Liver (tissue), 9 donors: ENCODE measurements around the gene CARD11. TPM values are rescaled to one million over a fixed set of nuclear protein-coding genes. Genes with fewer than 3 reads are reported as not detected.

Source experiments
- DNase-seq: peaks from one replicate; pipeline ENCODE4 v3.0.0-alpha.2; 2017; ENCODE audit warnings: low spot score
- H3K27ac ChIP-seq, 2 donors: one replicate each; pipeline ENCODE4 v1.7.0; 2013; ENCODE audit warnings: inconsistent platforms in 2 of 2, low read length in 2 of 2, control low read depth in 1 of 2, low read depth in 1 of 2, mild to moderate bottlenecking in 1 of 2
- H3K27me3 ChIP-seq, 4 donors: one replicate each; pipeline versions ENCODE4 v1.6.1 to v1.7.0; 2013; ENCODE audit warnings: low read length in 3 of 4, inconsistent platforms in 1 of 4, mild to moderate bottlenecking in 1 of 4, moderate library complexity in 1 of 4; ENCODE audit not compliant: control insufficient read depth in 4 of 4, insufficient read depth in 4 of 4
- H3K36me3 ChIP-seq, 4 donors: one replicate each; pipeline versions ENCODE4 v1.6.1 to v1.7.0; 2013; ENCODE audit warnings: low read length in 3 of 4, mild to moderate bottlenecking in 3 of 4, low read depth in 1 of 4, moderate library complexity in 1 of 4; ENCODE audit not compliant: control insufficient read depth in 4 of 4, insufficient read depth in 3 of 4
- H3K4me1 ChIP-seq, 4 donors: one replicate each; pipeline versions ENCODE4 v1.6.1 to v1.7.0; 2013; ENCODE audit warnings: low read length in 3 of 4, mild to moderate bottlenecking in 3 of 4, moderate library complexity in 1 of 4; ENCODE audit not compliant: control insufficient read depth in 4 of 4, insufficient read depth in 4 of 4
- H3K4me3 ChIP-seq, 3 donors: one replicate each; pipeline versions ENCODE4 v1.6.1 to v1.7.0; 2013; ENCODE audit warnings: low read length in 3 of 3, control low read depth in 1 of 3, low read depth in 1 of 3, mild to moderate bottlenecking in 1 of 3
- H3K9ac ChIP-seq, 2 donors: one replicate each; pipeline ENCODE4 v1.7.0; 2013; ENCODE audit warnings: low read length in 2 of 2, mild to moderate bottlenecking in 2 of 2, moderate library complexity in 2 of 2, control low read depth in 1 of 2, low read depth in 1 of 2
- H3K9me3 ChIP-seq, 4 donors: one replicate each; pipeline versions ENCODE4 v1.6.1 to v1.7.0; 2013; ENCODE audit warnings: low read length in 3 of 4; ENCODE audit not compliant: control insufficient read depth in 4 of 4
- ATF3 ChIP-seq: IDR thresholded peaks from 2 replicates; pipeline ENCODE4 v1.6.1; 2016; ENCODE audit warnings: antibody characterized with exemption
- CTCF ChIP-seq: fragments of 150-350 bp; IDR thresholded peaks from 2 replicates; pipeline ENCODE4 v1.5.1; 2017; ENCODE audit warnings: improper control_type of control experiment, low read depth, low read length; ENCODE audit not compliant: missing input control
- FOXA1 ChIP-seq: IDR thresholded peaks from 2 replicates; pipeline ENCODE4 v1.6.1; 2016; ENCODE audit warnings: antibody characterized with exemption
- FOXA2 ChIP-seq: IDR thresholded peaks from 2 replicates; pipeline ENCODE4 v1.6.1; 2016; ENCODE audit warnings: antibody characterized with exemption
- GABPA ChIP-seq, 2 donors: IDR thresholded peaks in 1 of 2; conservative IDR thresholded peaks in 1 of 2; 2 replicates each; pipeline ENCODE4 v1.6.1; 2016; ENCODE audit warnings: antibody characterized with exemption in 2 of 2, mild to moderate bottlenecking in 1 of 2, moderate library complexity in 1 of 2
- HNF4A ChIP-seq, 2 donors: conservative IDR thresholded peaks; 2 replicates each; pipeline ENCODE4 v1.6.1; 2016; ENCODE audit warnings: antibody characterized with exemption in 2 of 2, mild to moderate bottlenecking in 2 of 2
- HNF4G ChIP-seq: IDR thresholded peaks from 2 replicates; pipeline ENCODE4 v1.6.1; 2016; ENCODE audit warnings: antibody characterized with exemption
- JUND ChIP-seq, 2 donors: IDR thresholded peaks; 2 replicates each; pipeline ENCODE4 v1.6.1; 2016; ENCODE audit warnings: antibody characterized with exemption in 2 of 2
- MAX ChIP-seq: IDR thresholded peaks from 2 replicates; pipeline ENCODE4 v1.6.1; 2016; ENCODE audit warnings: antibody characterized with exemption
- NR2F2 ChIP-seq: IDR thresholded peaks from 2 replicates; pipeline ENCODE4 v1.6.1; 2016; ENCODE audit warnings: antibody characterized with exemption
- RAD21 ChIP-seq, 2 donors: IDR thresholded peaks; 2 replicates each; pipeline ENCODE4 v1.6.1; 2016; ENCODE audit warnings: antibody characterized with exemption in 2 of 2, mild to moderate bottlenecking in 2 of 2
- RXRA ChIP-seq, 2 donors: IDR thresholded peaks; 2 replicates each; pipeline ENCODE4 v1.6.1; 2017 to 2018; ENCODE audit warnings: antibody characterized with exemption in 2 of 2, mild to moderate bottlenecking in 1 of 2
- SP1 ChIP-seq: IDR thresholded peaks from 2 replicates; pipeline ENCODE4 v1.6.1; 2018; ENCODE audit warnings: antibody characterized with exemption, mild to moderate bottlenecking
- TAF1 ChIP-seq: conservative IDR thresholded peaks from 2 replicates; pipeline ENCODE4 v1.6.1; 2016; ENCODE audit warnings: antibody characterized with exemption, mild to moderate bottlenecking
- YY1 ChIP-seq: IDR thresholded peaks from 2 replicates; pipeline ENCODE4 v1.6.1; 2016; ENCODE audit warnings: antibody characterized with exemption, mild to moderate bottlenecking
- WGBS: extraction: QIAGEN DNeasy Blood & Tissue Kit; methylation state at CpG from one replicate; pipeline ENCODE4 v1.1.7; 2013; 5-methylcytosine and 5-hydroxymethylcytosine counted together
- polyA plus RNA-seq, 2 donors: library from polyadenylated mRNA; stranded (reverse) in 1 of 2; unstranded in 1 of 2; fragments of 200-250 nt in 1 of 2; fragments of >200 nt in 1 of 2; fragmentation: Nextera tagmentation in 1 of 2; extraction: Ambion mirVana in 1 of 2; gene quantifications; one replicate each; pipeline versions ENCODE4 v1.2.1 to v1.2.3, GENCODE V29; 2013 to 2015
- total RNA-seq, 2 donors: library from RNA; depleted of rRNA; stranded (reverse); fragments of >200 nt; gene quantifications; one replicate each; pipeline ENCODE4 v1.2.3, GENCODE V29; 2014
- TF ChIP-seq, protein P1 (sequence below): IDR thresholded peaks from 2 replicates; pipeline ENCODE4 v1.6.1; 2016; ENCODE audit warnings: antibody characterized with exemption
- TF ChIP-seq, protein P2 (sequence below): IDR thresholded peaks from 2 replicates; pipeline ENCODE4 v1.6.1; 2016; ENCODE audit warnings: antibody characterized with exemption, mild to moderate bottlenecking
- donor health status: healthy.
- donor health status: healthy.
- donor health status: healthy.
- donor health status: healthy.
- donor health status: healthy.

CARD11 gene
- total and polyA plus RNA-seq, 4 donors: 0.42 to 1.3 (median 0.83) TPM

- H3K36me3 ChIP-seq: no peaks in the 10 kb centered on the region
- no peak overlapping the region for H3K27ac ChIP-seq
- no peaks in the 10 kb centered on the region for H3K27me3 ChIP-seq
- TF ChIP-seq, protein P1, sequence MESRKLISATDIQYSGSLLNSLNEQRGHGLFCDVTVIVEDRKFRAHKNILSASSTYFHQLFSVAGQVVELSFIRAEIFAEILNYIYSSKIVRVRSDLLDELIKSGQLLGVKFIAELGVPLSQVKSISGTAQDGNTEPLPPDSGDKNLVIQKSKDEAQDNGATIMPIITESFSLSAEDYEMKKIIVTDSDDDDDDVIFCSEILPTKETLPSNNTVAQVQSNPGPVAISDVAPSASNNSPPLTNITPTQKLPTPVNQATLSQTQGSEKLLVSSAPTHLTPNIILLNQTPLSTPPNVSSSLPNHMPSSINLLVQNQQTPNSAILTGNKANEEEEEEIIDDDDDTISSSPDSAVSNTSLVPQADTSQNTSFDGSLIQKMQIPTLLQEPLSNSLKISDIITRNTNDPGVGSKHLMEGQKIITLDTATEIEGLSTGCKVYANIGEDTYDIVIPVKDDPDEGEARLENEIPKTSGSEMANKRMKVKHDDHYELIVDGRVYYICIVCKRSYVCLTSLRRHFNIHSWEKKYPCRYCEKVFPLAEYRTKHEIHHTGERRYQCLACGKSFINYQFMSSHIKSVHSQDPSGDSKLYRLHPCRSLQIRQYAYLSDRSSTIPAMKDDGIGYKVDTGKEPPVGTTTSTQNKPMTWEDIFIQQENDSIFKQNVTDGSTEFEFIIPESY: no peak
- no peak for TF ChIP-seq ATF3
- TF ChIP-seq HNF4A (conservative IDR thresholded peaks at IDR 0.05): no peak
- no peak for TF ChIP-seq FOXA1
- no peak for TF ChIP-seq MAX
- TF ChIP-seq YY1: no peak
- TF ChIP-seq TAF1: no peak
- TF ChIP-seq JUND (IDR thresholded peaks at IDR 0.05): no peak
- TF ChIP-seq RAD21 (IDR thresholded peaks at IDR 0.05): no peak
- TF ChIP-seq GABPA (IDR thresholded peaks at IDR 0.05 in 1 of 2, conservative IDR thresholded peaks at IDR 0.05 in 1 of 2): no peak
- no peak for TF ChIP-seq NR2F2
- TF ChIP-seq CTCF: no peak
- TF ChIP-seq RXRA (IDR thresholded peaks at IDR 0.05): no peak
- no peak for TF ChIP-seq SP1
- H3K4me1 ChIP-seq: no peaks in the 10 kb centered on the region
- WGBS: 66% methylated on average over 18 of the region's 18 CpGs
- H3K4me3 ChIP-seq: no peak overlapping the region
- H3K9me3 ChIP-seq: no peaks in the 10 kb centered on the region
- DNase-seq: no peak
- no peak overlapping the region for H3K9ac ChIP-seq
These were observed 162.7 kb downstream of the CARD11 start for GRCh38 chr7:2880874-2881533.

DNA sequence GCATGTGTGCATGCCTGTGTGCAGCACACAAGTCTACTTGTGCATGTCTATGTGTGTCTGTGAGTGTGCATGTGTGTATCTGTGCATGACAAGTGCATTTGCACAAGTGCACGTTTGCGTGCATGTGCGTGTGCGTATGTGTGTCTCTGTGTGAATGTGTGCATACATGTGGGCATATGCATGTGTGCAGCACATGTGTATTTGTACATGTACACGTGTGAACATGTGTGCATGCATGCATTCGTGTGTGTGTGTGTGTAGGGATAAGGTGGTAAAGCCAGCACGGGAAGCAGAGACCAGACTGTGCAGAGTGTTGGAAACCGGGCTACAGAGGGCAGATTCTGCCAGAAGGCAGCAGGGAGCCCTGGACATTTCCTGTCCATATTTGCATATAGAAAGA lies 163.6 kb downstream of the CARD11 start:
- Histone ChIP-seq H3K4me3 (no peak overlapping the region), H3K9me3 (no peaks in the 10 kb centered on the region), H3K9ac (no peak overlapping the region), H3K27me3 (no peaks in the 10 kb centered on the region), H3K4me1 (no peaks in the 10 kb centered on the region), H3K27ac (no peak overlapping the region), H3K36me3 (no peaks in the 10 kb centered on the region)
- 78% methylated on average over 8 of the region's 8 CpGs for WGBS
- no peak for DNase-seq
- TF ChIP-seq YY1: no peak
- no peak for TF ChIP-seq JUND (IDR thresholded peaks at IDR 0.05)
- no peak for TF ChIP-seq NR2F2
- no peak for TF ChIP-seq MAX
- TF ChIP-seq FOXA1: no peak
- TF ChIP-seq RAD21 (IDR thresholded peaks at IDR 0.05): no peak
- no peak for TF ChIP-seq GABPA (IDR thresholded peaks at IDR 0.05 in 1 of 2, conservative IDR thresholded peaks at IDR 0.05 in 1 of 2)
- TF ChIP-seq ATF3: no peak
- TF ChIP-seq, protein P2, sequence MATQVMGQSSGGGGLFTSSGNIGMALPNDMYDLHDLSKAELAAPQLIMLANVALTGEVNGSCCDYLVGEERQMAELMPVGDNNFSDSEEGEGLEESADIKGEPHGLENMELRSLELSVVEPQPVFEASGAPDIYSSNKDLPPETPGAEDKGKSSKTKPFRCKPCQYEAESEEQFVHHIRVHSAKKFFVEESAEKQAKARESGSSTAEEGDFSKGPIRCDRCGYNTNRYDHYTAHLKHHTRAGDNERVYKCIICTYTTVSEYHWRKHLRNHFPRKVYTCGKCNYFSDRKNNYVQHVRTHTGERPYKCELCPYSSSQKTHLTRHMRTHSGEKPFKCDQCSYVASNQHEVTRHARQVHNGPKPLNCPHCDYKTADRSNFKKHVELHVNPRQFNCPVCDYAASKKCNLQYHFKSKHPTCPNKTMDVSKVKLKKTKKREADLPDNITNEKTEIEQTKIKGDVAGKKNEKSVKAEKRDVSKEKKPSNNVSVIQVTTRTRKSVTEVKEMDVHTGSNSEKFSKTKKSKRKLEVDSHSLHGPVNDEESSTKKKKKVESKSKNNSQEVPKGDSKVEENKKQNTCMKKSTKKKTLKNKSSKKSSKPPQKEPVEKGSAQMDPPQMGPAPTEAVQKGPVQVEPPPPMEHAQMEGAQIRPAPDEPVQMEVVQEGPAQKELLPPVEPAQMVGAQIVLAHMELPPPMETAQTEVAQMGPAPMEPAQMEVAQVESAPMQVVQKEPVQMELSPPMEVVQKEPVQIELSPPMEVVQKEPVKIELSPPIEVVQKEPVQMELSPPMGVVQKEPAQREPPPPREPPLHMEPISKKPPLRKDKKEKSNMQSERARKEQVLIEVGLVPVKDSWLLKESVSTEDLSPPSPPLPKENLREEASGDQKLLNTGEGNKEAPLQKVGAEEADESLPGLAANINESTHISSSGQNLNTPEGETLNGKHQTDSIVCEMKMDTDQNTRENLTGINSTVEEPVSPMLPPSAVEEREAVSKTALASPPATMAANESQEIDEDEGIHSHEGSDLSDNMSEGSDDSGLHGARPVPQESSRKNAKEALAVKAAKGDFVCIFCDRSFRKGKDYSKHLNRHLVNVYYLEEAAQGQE: no peak
- TF ChIP-seq, protein P1: no peak
- TF ChIP-seq SP1: no peak
- no peak for TF ChIP-seq HNF4A (conservative IDR thresholded peaks at IDR 0.05)
- no peak for TF ChIP-seq RXRA (IDR thresholded peaks at IDR 0.05)
- TF ChIP-seq HNF4G: no peak
- TF ChIP-seq CTCF: no peak
- no peak for TF ChIP-seq FOXA2
- TF ChIP-seq TAF1: no peak
